GM21825 (cell line): ENCODE data around the gene TMEM126A.
"Not testable (repeated sequence)": the region's sequence is repeated elsewhere in the genome, so short reads cannot be mapped to it uniquely, and the experiment has no call there.

Experiments
- ATAC-seq: cut with Tn5 transposase; IDR thresholded peaks from one replicate; pipeline ENCODE4 v1.9.1; 2021; ENCODE audit warnings: mild to moderate bottlenecking, moderate library complexity; ENCODE audit not compliant: unreplicated experiment

Gene TMEM126A

GRCh38 chr11:85647604-85648299 lies at the start of gene TMEM126A:
Gene TMEM126A, plus strand, starts transcription at chr11:85647967. Its CDS starts 2,289 bp downstream, at chr11:85650256.
- ATAC-seq = peak; percentile 100

GRCh38 chr11:85599083-85599482 lies 48.7 kb upstream of the TMEM126A start:
- no peak for ATAC-seq

- no peak for ATAC-seq
Measured at GRCh38 chr11:85602526-85603213, 45.1 kb upstream of the TMEM126A start.

GRCh38 chr11:85603220-85603619 lies 44.5 kb upstream of the TMEM126A start:
- no peak for ATAC-seq

- not testable (repeated sequence) for ATAC-seq
Measured at GRCh38 chr11:85606237-85606636, 41.5 kb upstream of the TMEM126A start.

- ATAC-seq = not testable (repeated sequence)
Measured at GRCh38 chr11:85608621-85609020, 39.1 kb upstream of the TMEM126A start.

- ATAC-seq = not testable (repeated sequence)
Measured at GRCh38 chr11:85609286-85609685, 38.5 kb upstream of the TMEM126A start.

GRCh38 chr11:85611643-85612042 lies 36.1 kb upstream of the TMEM126A start:
- ATAC-seq = not testable (repeated sequence)

- ATAC-seq = no peak
Measured at GRCh38 chr11:85619499-85619898, 28.3 kb upstream of the TMEM126A start.

- ATAC-seq = no peak
Measured at GRCh38 chr11:85620256-85620655, 27.5 kb upstream of the TMEM126A start.

- no peak for ATAC-seq
Measured at GRCh38 chr11:85626496-85626895, 21.3 kb upstream of the TMEM126A start.

- ATAC-seq = peak; percentile 3
Measured at GRCh38 chr11:85627332-85627997, 20.3 kb upstream of the TMEM126A start, which contains the start of gene DLG2. Gene DLG2, minus strand, starts transcription at chr11:85627344.

- ATAC-seq = peak; percentile 99
Measured at GRCh38 chr11:85627998-85628770, 19.6 kb upstream of the TMEM126A start, which contains the start of gene TMEM126B. Gene TMEM126B, plus strand, starts transcription at chr11:85628593. Its CDS starts 15 bp downstream, at chr11:85628608.

GRCh38 chr11:85628771-85629341 lies 18.9 kb upstream of the TMEM126A start:
- peak; percentile 0 for ATAC-seq

- no peak for ATAC-seq
Measured at GRCh38 chr11:85634747-85635146, 13.0 kb upstream of the TMEM126A start.

- ATAC-seq = no peak
Measured at GRCh38 chr11:85643191-85643614, 4.6 kb upstream of the TMEM126A start.

- ATAC-seq = peak; percentile 10
Measured at GRCh38 chr11:85647078-85647477, 689 bp upstream of the TMEM126A start.

GRCh38 chr11:85651118-85651517 lies 3.4 kb downstream of the TMEM126A start:
- no peak for ATAC-seq

GRCh38 chr11:85652786-85653447 lies 5.2 kb downstream of the TMEM126A start:
- ATAC-seq = no peak

GRCh38 chr11:85654343-85654742 lies 6.6 kb downstream of the TMEM126A start:
- not testable (repeated sequence) for ATAC-seq
